DND-41 (cell line): Measurements from ENCODE around the gene TRMT13.

Experiments used
- ATAC-seq: fragments of 200-7000 bp; cut with Tn5 transposase; 3 replicates; pipeline ENCODE4 v1.9.1; 2021; ENCODE audit warnings: low read depth; ENCODE audit not compliant: insufficient read depth
- DNase-seq: peaks from one replicate; pipeline ENCODE4 v3.0.0-alpha.2; 2020
- H2AFZ ChIP-seq: 2 replicates; pipeline ENCODE4 v1.6.0; 2012; ENCODE audit warnings: low read depth, low read length
- H3K27ac ChIP-seq: 2 replicates; pipeline ENCODE4 v1.5.1; 2012; ENCODE audit warnings: low read length, inconsistent platforms
- H3K27me3 ChIP-seq: fragments of 200-600 bp; sonication (generic); 2 replicates; pipeline ENCODE4 v1.6.0; 2012; ENCODE audit warnings: low read length, mild to moderate bottlenecking, inconsistent platforms; ENCODE audit not compliant: insufficient read depth, poor library complexity
- H3K36me3 ChIP-seq: 2 replicates; pipeline ENCODE4 v1.5.1; 2012; ENCODE audit warnings: low read length, inconsistent platforms; ENCODE audit not compliant: insufficient read depth
- H3K4me1 ChIP-seq: 2 replicates; pipeline ENCODE4 v1.5.1; 2012; ENCODE audit warnings: mild to moderate bottlenecking, low read length; ENCODE audit not compliant: insufficient read depth
- H3K4me2 ChIP-seq: 2 replicates; pipeline ENCODE4 v1.6.0; 2012; ENCODE audit warnings: mild to moderate bottlenecking, moderate library complexity, low read length, inconsistent platforms; ENCODE audit not compliant: insufficient read depth
- H3K4me3 ChIP-seq, 2 experiments: fragments of 200-600 bp in 1 of 2; shearing (Covaris generic) in 1 of 2; 2 replicates each; pipeline ENCODE4 v1.5.1; 2012 to 2016; ENCODE audit warnings: inconsistent platforms in 2 of 2, low read length in 2 of 2, mild to moderate bottlenecking in 2 of 2, low read depth in 1 of 2, moderate library complexity in 1 of 2
- H3K79me2 ChIP-seq: 2 replicates; pipeline ENCODE4 v1.6.0; 2012; ENCODE audit warnings: low read length, inconsistent platforms; ENCODE audit not compliant: insufficient read depth
- H3K9ac ChIP-seq: 2 replicates; pipeline ENCODE4 v1.6.0; 2012; ENCODE audit warnings: low read depth, mild to moderate bottlenecking, inconsistent platforms, low read length, moderate library complexity
- H3K9me3 ChIP-seq: 2 replicates; pipeline ENCODE4 v1.5.1; 2012; ENCODE audit warnings: low read length, moderate library complexity, mild to moderate bottlenecking, inconsistent platforms; ENCODE audit not compliant: insufficient read depth, severe bottlenecking
- H4K20me1 ChIP-seq: 2 replicates; pipeline ENCODE4 v1.6.0; 2012; ENCODE audit warnings: low read length; ENCODE audit not compliant: insufficient read depth
- CTCF ChIP-seq: IDR thresholded peaks from 2 replicates; pipeline ENCODE4 v1.5.1; 2012; ENCODE audit warnings: borderline replicate concordance, low read length, moderate library complexity, mild to moderate bottlenecking; ENCODE audit not compliant: poor library complexity, severe bottlenecking; ENCODE audit errors: extremely low read depth
- EZH2 ChIP-seq: IDR thresholded peaks from 3 replicates; pipeline ENCODE4 v1.6.1; 2012; ENCODE audit warnings: borderline replicate concordance, low read depth, mild to moderate bottlenecking, moderate library complexity, low read length, inconsistent platforms; ENCODE audit not compliant: severe bottlenecking

Gene TRMT13

GRCh38 chr1:100146958-100147357, 14.0 kb downstream of the TRMT13 start:
- no peak for DNase-seq
- Histone ChIP-seq H3K79me2 (no peaks in the 10 kb centered on the region), H3K27ac (no peak overlapping the region), H3K4me3 (no peak overlapping the region), H3K4me2 (no peak overlapping the region), H3K4me1 (no peaks in the 10 kb centered on the region), H2AFZ (no peak overlapping the region), H3K9me3 (no peaks in the 10 kb centered on the region), H4K20me1 (no peaks in the 10 kb centered on the region), H3K9ac (no peak overlapping the region), H3K36me3 (peaks cover 79% of the 10 kb centered on the region), H3K27me3 (no peaks in the 10 kb centered on the region)
- no peak for ATAC-seq
- TF ChIP-seq EZH2 (no peak), CTCF (no peak)

GRCh38 chr1:100147875-100148274, 14.9 kb downstream of the TRMT13 start:
- ATAC-seq = no peak
- TF ChIP-seq CTCF (no peak), EZH2 (no peak)
- H2AFZ ChIP-seq = no peak overlapping the region
- H4K20me1 ChIP-seq = no peaks in the 10 kb centered on the region
- no peak overlapping the region for H3K9ac ChIP-seq
- H3K9me3 ChIP-seq = no peaks in the 10 kb centered on the region
- H3K4me2 ChIP-seq = no peak overlapping the region
- DNase-seq = no peak
- no peaks in the 10 kb centered on the region for H3K27me3 ChIP-seq
- H3K4me3 ChIP-seq = no peak overlapping the region
- no peaks in the 10 kb centered on the region for H3K4me1 ChIP-seq
- no peaks in the 10 kb centered on the region for H3K79me2 ChIP-seq
- peaks cover 70% of the 10 kb centered on the region for H3K36me3 ChIP-seq
- H3K27ac ChIP-seq = no peak overlapping the region

- Histone ChIP-seq H2AFZ (no peak overlapping the region), H3K9ac (no peak overlapping the region), H3K9me3 (no peaks in the 10 kb centered on the region), H3K4me2 (no peak overlapping the region), H3K27ac (no peak overlapping the region), H3K4me1 (no peaks in the 10 kb centered on the region), H3K4me3 (no peak overlapping the region), H3K27me3 (no peaks in the 10 kb centered on the region), H3K79me2 (no peaks in the 10 kb centered on the region), H3K36me3 (peaks cover 32% of the 10 kb centered on the region), H4K20me1 (no peaks in the 10 kb centered on the region)
- ATAC-seq (no peak), DNase-seq (no peak)
- TF ChIP-seq CTCF = no peak
- TF ChIP-seq EZH2 = no peak
These were observed 18.7 kb downstream of the TRMT13 start for GRCh38 chr1:100151679-100152078.

GRCh38 chr1:100152271-100152670, 19.3 kb downstream of the TRMT13 start:
- no peak for DNase-seq
- Histone ChIP-seq H3K27ac (no peak overlapping the region), H3K9ac (no peak overlapping the region), H3K9me3 (no peaks in the 10 kb centered on the region), H3K79me2 (no peaks in the 10 kb centered on the region), H3K4me3 (no peak overlapping the region), H3K4me1 (no peaks in the 10 kb centered on the region), H4K20me1 (no peaks in the 10 kb centered on the region), H3K4me2 (no peak overlapping the region), H3K36me3 (peaks cover 27% of the 10 kb centered on the region), H2AFZ (no peak overlapping the region), H3K27me3 (no peaks in the 10 kb centered on the region)
- TF ChIP-seq CTCF (no peak), EZH2 (no peak)
- no peak for ATAC-seq
